Stimulated activated CD8-positive, alpha-beta memory T cell treated with anti-CD3 and anti-CD28 coated beads, Interleukin-12 subunit alpha, Interleukin-12 subunit beta, amount 100 ng/mL, for 24 hours (primary cell): Measurements from ENCODE around the gene HERC5.

Source experiments
- DNase-seq: peaks from one replicate; pipeline ENCODE4 v3.0.0-alpha.2; 2020; ENCODE audit errors: extremely low read depth

The HERC5 gene

GRCh38 chr4:88522702-88523324 lies 65.9 kb downstream of the HERC5 start:
- no peak for DNase-seq

GRCh38 chr4:88523325-88524129 lies 66.6 kb downstream of the HERC5 start, which contains the start of gene PYURF:
Gene PYURF, minus strand, starts transcription at chr4:88523776. Its CDS starts 76 bp downstream, at chr4:88523700.
- peak; percentile 70 for DNase-seq

- DNase-seq: no peak
Measured at GRCh38 chr4:88524171-88524570, 67.3 kb downstream of the HERC5 start.

DNA sequence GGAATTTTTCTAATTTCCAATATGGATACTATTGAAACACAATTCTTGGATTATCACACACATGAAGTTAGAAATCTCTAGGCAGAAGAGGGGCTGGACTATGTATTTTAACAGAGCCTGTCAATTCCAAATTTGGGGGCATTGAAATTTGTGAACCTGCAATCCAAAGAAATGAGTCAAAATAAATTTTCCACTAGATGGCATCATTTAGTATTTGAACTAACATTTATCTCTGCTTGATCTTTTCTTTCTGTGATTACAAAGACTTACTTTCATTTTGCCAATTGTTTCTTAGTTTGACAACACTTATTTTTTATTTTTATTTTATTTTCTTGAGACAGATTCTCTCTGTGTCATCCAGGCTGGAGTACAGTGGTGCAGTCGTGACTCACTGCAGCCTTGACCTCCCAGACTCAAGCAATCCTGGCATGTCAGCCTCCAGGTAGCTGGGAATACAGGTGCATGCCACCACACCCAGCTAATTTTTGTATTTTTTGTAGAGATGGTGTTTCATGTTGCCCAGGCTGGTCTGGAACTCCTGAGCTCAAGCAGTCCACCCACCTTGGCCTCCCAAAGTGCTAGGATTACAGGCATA lies 69.4 kb downstream of the HERC5 start:
- no peak for DNase-seq

DNA sequence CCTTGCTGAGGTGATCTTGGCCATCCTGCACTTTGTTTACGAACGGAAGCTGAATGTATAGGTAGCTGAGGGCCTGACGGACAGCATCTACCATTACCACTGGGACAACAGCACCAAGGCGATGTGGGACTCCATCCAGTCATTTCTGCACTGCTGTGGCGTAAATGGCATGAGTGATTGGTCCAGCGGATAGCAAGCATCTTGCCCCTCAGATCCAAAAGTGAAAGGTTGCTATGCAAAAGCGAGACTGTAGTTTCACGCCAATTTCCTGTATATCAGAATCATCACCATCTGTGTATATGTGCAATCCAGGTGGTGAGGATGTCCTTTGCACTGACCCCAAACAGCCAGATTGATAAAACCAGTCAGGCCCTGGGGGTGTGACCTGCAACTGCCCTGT lies 70.9 kb downstream of the HERC5 start:
- no peak for DNase-seq

- no peak for DNase-seq
Measured at GRCh38 chr4:88528861-88529260, 71.9 kb downstream of the HERC5 start.

- DNase-seq: no peak
Measured at GRCh38 chr4:88531549-88531948, 74.6 kb downstream of the HERC5 start.

DNA sequence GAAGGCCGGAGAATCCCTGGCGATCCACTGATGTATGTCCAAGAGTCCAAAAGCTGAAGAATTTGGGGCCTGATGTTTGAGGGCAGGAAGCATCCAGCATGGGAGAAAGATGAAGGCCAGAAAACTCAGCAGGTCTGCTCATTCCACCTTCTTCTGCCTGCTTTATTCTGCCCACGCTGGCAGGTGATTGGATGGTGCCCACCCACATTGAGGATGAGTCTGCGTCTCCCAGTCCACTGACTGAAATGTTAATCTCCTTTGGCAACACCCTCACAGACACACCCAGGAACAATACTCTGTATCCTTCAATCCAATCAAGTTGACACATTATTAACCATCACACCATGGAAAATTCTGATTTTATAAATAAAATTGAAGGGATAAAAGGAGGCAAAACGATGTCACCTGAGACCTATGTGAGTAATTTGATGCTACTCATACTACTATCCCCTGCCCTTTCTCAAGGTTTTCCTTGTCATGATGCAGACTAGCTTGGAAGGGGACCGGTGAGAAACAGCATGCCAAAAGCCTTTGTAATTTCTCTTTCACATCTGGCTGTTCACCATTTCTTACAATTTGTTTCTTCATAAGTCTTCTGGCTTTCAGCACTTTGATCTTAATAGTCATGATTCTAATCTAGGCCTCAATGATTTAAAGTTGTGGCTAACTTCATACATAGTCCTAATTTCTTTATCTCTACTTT lies 76.3 kb downstream of the HERC5 start:
- no peak for DNase-seq

GRCh38 chr4:88533937-88534750 lies 77.2 kb downstream of the HERC5 start:
- no peak for DNase-seq

DNA sequence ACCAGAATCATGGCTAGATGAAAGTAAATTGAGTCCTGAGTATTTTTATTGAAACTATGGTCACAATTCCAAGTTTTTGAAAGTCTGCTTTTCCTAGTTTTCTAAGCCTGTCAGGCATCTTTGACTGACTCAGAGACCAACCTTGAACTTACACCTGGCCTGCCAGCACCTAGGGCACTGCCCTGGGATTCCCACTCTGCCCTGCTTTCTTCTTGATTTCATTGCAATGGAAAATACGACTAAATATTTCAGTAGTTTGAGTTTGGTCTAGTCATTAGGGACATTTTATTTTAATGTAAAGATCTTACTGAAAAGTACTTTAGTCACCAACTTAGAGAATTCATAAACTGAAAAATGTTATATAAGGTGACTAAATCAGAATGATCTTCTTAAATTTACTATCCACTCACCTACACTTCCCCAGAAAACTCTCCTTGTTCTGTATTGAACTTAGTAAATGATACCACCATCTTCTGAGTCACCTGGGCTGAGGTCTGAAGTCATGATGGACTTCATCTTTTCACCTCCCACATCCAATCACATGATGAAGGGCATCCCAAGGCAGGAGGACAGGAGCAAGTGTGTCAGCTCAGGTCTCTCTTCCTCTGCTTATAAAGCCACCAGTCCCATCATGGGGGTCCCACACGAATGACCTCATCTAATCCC lies 78.3 kb downstream of the HERC5 start:
- DNase-seq: no peak

- DNase-seq: no peak
Measured at GRCh38 chr4:88537709-88538108, 80.8 kb downstream of the HERC5 start.

GRCh38 chr4:88539322-88540068 lies 82.6 kb downstream of the HERC5 start:
- DNase-seq: peak; percentile 53

DNA sequence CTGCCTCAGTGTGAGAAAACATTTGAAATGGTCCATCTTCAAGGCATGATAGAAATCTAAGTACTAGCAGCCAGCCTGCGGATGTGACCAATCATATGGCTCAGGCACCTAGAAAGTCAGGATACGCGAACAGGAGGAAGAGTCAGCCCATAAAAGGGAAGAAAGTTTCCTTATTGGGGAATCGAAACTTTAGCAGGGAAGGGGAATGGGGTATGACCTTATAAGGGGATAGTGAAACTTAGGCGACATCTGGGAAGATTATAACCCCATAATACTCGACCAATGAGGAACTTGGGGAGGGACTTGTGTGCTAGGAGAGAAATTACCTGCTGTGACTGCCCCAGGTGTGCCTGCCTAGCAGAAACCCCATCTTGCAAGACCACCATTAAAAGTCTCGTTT lies 92.9 kb downstream of the HERC5 start:
- no peak for DNase-seq
